ENCODE data around the gene DUSP16. TPM values are rescaled to one million over a fixed set of nuclear protein-coding genes. Genes with fewer than 3 reads are reported as not detected.

Gene DUSP16
- polyA plus RNA-seq, 2 of the 4 experiments (the other 2 are of a cell fraction), result 18.2 to 34.7 TPM

DNA sequence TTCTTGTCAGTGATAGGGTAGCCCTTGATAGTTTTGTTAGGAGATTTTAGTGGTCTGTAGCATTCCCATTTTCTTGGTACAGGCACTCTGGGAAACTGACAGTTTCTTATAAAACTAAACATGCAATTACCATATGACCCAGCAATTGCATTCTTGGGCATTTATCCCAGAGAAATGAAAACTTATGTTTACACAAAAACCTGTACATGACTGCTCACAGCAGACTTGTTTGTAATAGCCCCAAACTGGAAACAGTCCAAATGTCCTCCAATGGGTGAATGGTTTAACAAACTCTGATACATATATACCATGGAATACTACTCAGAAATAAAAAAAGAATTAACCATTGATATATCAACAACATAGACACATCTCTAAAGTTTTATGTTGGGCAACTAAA lies 130.3 kb downstream of the DUSP16 start:
- TF ChIP-seq TP53 (CRISPR knock-in tag; IDR thresholded peaks at IDR 0.05) (no peak), FOSB (CRISPR knock-in tag; IDR thresholded peaks at IDR 0.05) (no peak), JUN (IDR thresholded peaks at IDR 0.05) (no peak), CEBPB (IDR thresholded peaks at IDR 0.05) (no peak), REST (IDR thresholded peaks at IDR 0.05) (no peak), ZSCAN20 (CRISPR knock-in tag; IDR thresholded peaks at IDR 0.05) (no peak), FOXS1 (CRISPR knock-in tag; IDR thresholded peaks at IDR 0.05) (no peak), KDM1A (IDR thresholded peaks at IDR 0.05; ENCODE audit: low read depth) (no peak), NFE2L2 (conservative IDR thresholded peaks at IDR 0.05; ENCODE audit: low read length) (no peak), PBX3 (IDR thresholded peaks at IDR 0.05) (no peak), HEYL (CRISPR knock-in tag; IDR thresholded peaks at IDR 0.05) (no peak), SREBF2 (IDR thresholded peaks at IDR 0.05) (no peak), BCL3 (IDR thresholded peaks at IDR 0.05) (no peak), FOSL2 (IDR thresholded peaks at IDR 0.05) (no peak), FOSL2 (CRISPR knock-in tag; IDR thresholded peaks at IDR 0.05) (no peak)
- POLR2A ChIA-PET, result no interaction called here
- Histone ChIP-seq H3K9me3 (0 out of 3 replicates have a peak, but pooled peaks cover 3% of the 10 kb centered on the region), H3K4me3 (no peak overlapping the region), H3K4me2 (peak overlapping the region; percentile 53), H3K27ac (peak overlapping the region; percentile 42 to 55; a peak in 5 of 6 replicates), H3K4me1 (peaks cover 68% of the 10 kb centered on the region)
- FAIRE-seq (no peak), DNase-seq (ENCODE audit: low read depth in 1 of 2, low spot score in 1 of 2) (peak in 1 of 2 experiments; percentile 37), ATAC-seq (no peak)
- CTCF ChIA-PET, result no interaction called here

DNA sequence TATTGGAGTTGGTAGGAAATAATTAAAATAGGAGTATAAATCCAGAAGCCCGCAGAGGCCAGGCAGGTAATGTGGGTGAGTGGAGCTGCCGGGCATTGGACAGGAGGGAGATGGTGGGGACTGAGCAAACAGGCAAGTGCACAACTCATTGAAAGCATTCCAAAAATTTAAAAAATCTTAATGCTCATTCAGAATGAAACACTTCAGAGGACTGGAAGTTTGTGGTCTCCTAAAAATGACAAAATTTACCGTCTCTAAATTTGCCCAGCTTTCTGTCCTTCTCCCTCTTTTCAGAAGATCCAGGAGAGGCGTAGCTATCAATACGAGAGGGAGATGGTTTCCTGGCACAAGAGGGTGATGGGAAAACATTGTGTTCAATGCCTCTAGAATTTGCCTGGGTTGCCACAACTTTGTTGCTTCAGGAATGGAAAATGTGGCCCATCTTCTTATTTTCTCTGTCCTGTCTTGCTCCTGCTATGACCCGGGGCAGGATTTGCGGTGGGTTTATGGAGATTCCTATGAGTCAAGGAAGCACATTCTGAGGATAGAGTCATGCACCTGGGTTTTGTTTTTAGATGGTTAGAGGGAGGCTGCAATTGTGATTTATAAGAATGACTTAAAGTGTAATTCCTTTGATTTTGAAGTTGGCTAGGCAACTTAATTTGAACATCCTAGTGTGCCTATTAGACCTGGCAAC lies 133.6 kb downstream of the DUSP16 start:
- POLR2A ChIA-PET, result no interaction called here
- ATAC-seq (no peak), FAIRE-seq (no peak), DNase-seq (ENCODE audit: low read depth in 1 of 2, low spot score in 1 of 2) (no peak)
- CTCF ChIA-PET, result interaction anchor here (0.6 to 1.5 kb wide), 2 partner anchors 9 to 52 kb away, joined by 3 to 4 read pairs; no protein-coding TSS in a partner anchor
- Histone ChIP-seq H3K4me1 (peaks cover 46% of the 10 kb centered on the region), H3K9me3 (peaks cover 3% of the 10 kb centered on the region; the same call in 1 of the 3 replicates), H3K4me2 (no peak overlapping the region), H3K4me3 (no peak overlapping the region), H3K27ac (peak overlapping the region in 1 of 2 experiments; percentile 59; a peak in 4 of 6 replicates)
- TF ChIP-seq SMC3 (IDR thresholded peaks at IDR 0.05) (no peak), HOXB5 (CRISPR knock-in tag; IDR thresholded peaks at IDR 0.05) (no peak), ESRRA (IDR thresholded peaks at IDR 0.05; ENCODE audit: borderline replicate concordance, low read length) (no peak), E2F6 (IDR thresholded peaks at IDR 0.05; ENCODE audit: borderline replicate concordance, low read depth) (no peak), CTCF (IDR thresholded peaks at IDR 0.05) (no peak)
- WGBS (ENCODE audit: missing lambda C conversion rate), result 81% methylated on average over 7 of the region's 7 CpGs

All from A549 (cell line).